GM13976 (cell line): ENCODE measurements around the gene SLC27A5.

Source experiments
- DNase-seq: peaks from one replicate; pipeline ENCODE4 v3.0.0; 2012; ENCODE audit warnings: low spot score
- CTCF ChIP-seq: IDR thresholded peaks from 2 replicates; pipeline ENCODE4 v1.5.1; 2012; ENCODE audit warnings: borderline replicate concordance, mild to moderate bottlenecking; ENCODE audit not compliant: insufficient read depth; ENCODE audit errors: extremely low read depth, missing control alignments, control extremely low read depth
- in situ Hi-C: fragments of 300-500 bp; cut with MboI; formaldehyde crosslinking; loops from one replicate; pipeline ENCODE4 v1.12.0; 2022; ENCODE audit warnings: low sequenced_read_pairs, mixed read lengths, inconsistent platforms; ENCODE audit not compliant: unreplicated experiment

Gene SLC27A5

GRCh38 chr19:58553799-58554493, 42.2 kb upstream of the SLC27A5 start:
- in situ Hi-C loops: no loop called here

GRCh38 chr19:58552655-58553054, 40.9 kb upstream of the SLC27A5 start:
- in situ Hi-C loops: no loop called here
- DNase-seq: no peak
- TF ChIP-seq CTCF: no peak

More at GRCh38 chr19:58553799-58554493, 42.2 kb upstream of the SLC27A5 start:
- no peak for DNase-seq
- no peak for TF ChIP-seq CTCF

GRCh38 chr19:58551577-58552471, 40.0 kb upstream of the SLC27A5 start:
- no peak for DNase-seq
- in situ Hi-C loops: no loop called here
- no peak for TF ChIP-seq CTCF

GRCh38 chr19:58551123-58551497, 39.3 kb upstream of the SLC27A5 start:
- in situ Hi-C loops: no loop called here
- DNase-seq: no peak
- no peak for TF ChIP-seq CTCF

- in situ Hi-C loops: no loop called here
Observed at GRCh38 chr19:58550362-58551122, 38.8 kb upstream of the SLC27A5 start.

More at GRCh38 chr19:58550362-58551122, 38.8 kb upstream of the SLC27A5 start:
- DNase-seq: no peak
- no peak for TF ChIP-seq CTCF
